Nephron progenitor cell (in vitro differentiated cells): Measurements from ENCODE around the gene LARP4B.
"Not testable (repeated sequence)": the region's sequence is repeated elsewhere in the genome, so short reads cannot be mapped to it uniquely, and the experiment has no call there.

Experiments
- DNase-seq: peaks from one replicate; pipeline ENCODE4 v3.0.0; 2021
- H3K27ac Mint-ChIP-seq: 2 replicates; pipeline ENCODE4 v1.8.0; 2021; ENCODE audit warnings: mild to moderate bottlenecking, moderate library complexity, mixed read lengths
- H3K27me3 Mint-ChIP-seq: 2 replicates; pipeline ENCODE4 v1.8.0; 2021; ENCODE audit warnings: mild to moderate bottlenecking, low read depth, mixed read lengths; ENCODE audit not compliant: poor library complexity
- H3K36me3 Mint-ChIP-seq: 2 replicates; pipeline ENCODE4 v1.8.0; 2021; ENCODE audit warnings: low read depth, mixed read lengths
- H3K4me1 Mint-ChIP-seq: 2 replicates; pipeline ENCODE4 v1.8.0; 2021; ENCODE audit warnings: mixed read lengths
- H3K4me3 Mint-ChIP-seq: 2 replicates; pipeline ENCODE4 v1.8.0; 2021; ENCODE audit warnings: mild to moderate bottlenecking, moderate library complexity, mixed read lengths
- H3K9me3 Mint-ChIP-seq: 2 replicates; pipeline ENCODE4 v1.8.0; 2021; ENCODE audit warnings: mild to moderate bottlenecking, moderate library complexity, mixed read lengths
- CTCF ChIP-seq: fragments of 200-600 bp; sonication (generic); IDR thresholded peaks from 2 replicates; pipeline ENCODE4 v1.5.0; 2021; ENCODE audit warnings: antibody characterized with exemption

LARP4B gene

GRCh38 chr10:934746-935406, 3.4 kb upstream of the LARP4B start:
- Mint-ChIP-seq H3K4me3 (peak overlapping the region; percentile 22), H3K4me1 (peaks cover 37% of the 10 kb centered on the region), H3K27ac (peak overlapping the region; percentile 74), H3K36me3 (no peaks in the 10 kb centered on the region), H3K27me3 (peaks cover 16% of the 10 kb centered on the region), H3K9me3 (no peaks in the 10 kb centered on the region)
- no peak for DNase-seq
- TF ChIP-seq CTCF = no peak

GRCh38 chr10:934165-934564, 2.7 kb upstream of the LARP4B start:
- H3K36me3 Mint-ChIP-seq, DNase-seq, H3K9me3 Mint-ChIP-seq, H3K27ac Mint-ChIP-seq: not testable (repeated sequence)
- peak overlapping the region; percentile 52 for H3K4me3 Mint-ChIP-seq
- peaks cover 11% of the 10 kb centered on the region for H3K27me3 Mint-ChIP-seq
- peaks cover 38% of the 10 kb centered on the region for H3K4me1 Mint-ChIP-seq

GRCh38 chr10:932589-932988, 1.1 kb upstream of the LARP4B start:
- H3K36me3 Mint-ChIP-seq = no peaks in the 10 kb centered on the region
- peaks cover 3% of the 10 kb centered on the region for H3K27me3 Mint-ChIP-seq
- peak overlapping the region; percentile 76 for H3K4me3 Mint-ChIP-seq
- no peaks in the 10 kb centered on the region for H3K9me3 Mint-ChIP-seq
- no peak for DNase-seq
- H3K27ac Mint-ChIP-seq = peak overlapping the region; percentile 54
- no peak for TF ChIP-seq CTCF
- H3K4me1 Mint-ChIP-seq = peaks cover 37% of the 10 kb centered on the region

GRCh38 chr10:930625-931325, 730 bp downstream of the LARP4B start:
- Mint-ChIP-seq H3K36me3 (peaks cover 8% of the 10 kb centered on the region), H3K9me3 (no peaks in the 10 kb centered on the region), H3K27me3 (peaks cover 3% of the 10 kb centered on the region), H3K4me3 (peak overlapping the region; percentile 94), H3K27ac (peak overlapping the region; percentile 95), H3K4me1 (peaks cover 50% of the 10 kb centered on the region)
- peak; percentile 68 for DNase-seq
- no peak for TF ChIP-seq CTCF

GRCh38 chr10:929960-930624, 1.4 kb downstream of the LARP4B start:
- TF ChIP-seq CTCF = no peak
- H3K36me3 Mint-ChIP-seq = peaks cover 8% of the 10 kb centered on the region
- peaks cover 3% of the 10 kb centered on the region for H3K27me3 Mint-ChIP-seq
- peak overlapping the region; percentile 94 for H3K4me3 Mint-ChIP-seq
- DNase-seq = no peak
- no peaks in the 10 kb centered on the region for H3K9me3 Mint-ChIP-seq
- H3K4me1 Mint-ChIP-seq = peaks cover 50% of the 10 kb centered on the region
- peak overlapping the region; percentile 95 for H3K27ac Mint-ChIP-seq

- Mint-ChIP-seq H3K9me3 (no peaks in the 10 kb centered on the region), H3K27ac (peak overlapping the region; percentile 42), H3K4me1 (peaks cover 47% of the 10 kb centered on the region), H3K36me3 (peaks cover 27% of the 10 kb centered on the region), H3K27me3 (no peaks in the 10 kb centered on the region), H3K4me3 (no peak overlapping the region)
- no peak for TF ChIP-seq CTCF
- DNase-seq = no peak
These were observed 4.4 kb downstream of the LARP4B start for GRCh38 chr10:927131-927530.
